OCI-LY3 (cell line): Measurements from ENCODE around the gene PRDM16.

Source experiments
- EZH2phosphoT487 ChIP-seq: fragments of 200-600 bp; shearing (Covaris generic); IDR thresholded peaks from 2 replicates; pipeline ENCODE4 v1.6.1; 2018; ENCODE audit warnings: antibody characterized with exemption, mixed run types, low read depth
- TF ChIP-seq, protein P1 (sequence below): fragments of 200-600, 300-600 bp; sonication (generic); IDR thresholded peaks from 2 replicates; pipeline ENCODE4 v1.5.1; 2014; ENCODE audit warnings: antibody characterized with exemption, low read length, low read depth

DNA sequence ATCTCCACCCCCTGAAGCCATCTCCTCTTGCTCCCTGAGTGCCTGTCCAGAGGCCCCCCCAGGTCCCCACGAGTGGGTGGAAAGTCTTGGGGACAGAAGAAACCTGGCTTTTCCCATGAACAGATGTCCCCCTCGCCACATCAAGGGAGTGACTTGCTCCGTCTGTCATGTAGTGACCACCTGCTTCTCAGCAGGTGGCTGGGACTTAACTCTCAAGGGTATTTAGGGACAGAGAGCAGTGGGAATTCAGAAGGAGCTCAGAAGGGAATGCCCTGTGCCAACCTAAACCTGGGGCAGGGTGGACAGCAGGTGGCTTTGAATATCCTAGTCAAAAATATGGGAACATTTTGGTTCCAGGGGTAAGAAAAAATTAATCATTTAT lies 139.8 kb downstream of the PRDM16 start:
- TF ChIP-seq, protein P1, sequence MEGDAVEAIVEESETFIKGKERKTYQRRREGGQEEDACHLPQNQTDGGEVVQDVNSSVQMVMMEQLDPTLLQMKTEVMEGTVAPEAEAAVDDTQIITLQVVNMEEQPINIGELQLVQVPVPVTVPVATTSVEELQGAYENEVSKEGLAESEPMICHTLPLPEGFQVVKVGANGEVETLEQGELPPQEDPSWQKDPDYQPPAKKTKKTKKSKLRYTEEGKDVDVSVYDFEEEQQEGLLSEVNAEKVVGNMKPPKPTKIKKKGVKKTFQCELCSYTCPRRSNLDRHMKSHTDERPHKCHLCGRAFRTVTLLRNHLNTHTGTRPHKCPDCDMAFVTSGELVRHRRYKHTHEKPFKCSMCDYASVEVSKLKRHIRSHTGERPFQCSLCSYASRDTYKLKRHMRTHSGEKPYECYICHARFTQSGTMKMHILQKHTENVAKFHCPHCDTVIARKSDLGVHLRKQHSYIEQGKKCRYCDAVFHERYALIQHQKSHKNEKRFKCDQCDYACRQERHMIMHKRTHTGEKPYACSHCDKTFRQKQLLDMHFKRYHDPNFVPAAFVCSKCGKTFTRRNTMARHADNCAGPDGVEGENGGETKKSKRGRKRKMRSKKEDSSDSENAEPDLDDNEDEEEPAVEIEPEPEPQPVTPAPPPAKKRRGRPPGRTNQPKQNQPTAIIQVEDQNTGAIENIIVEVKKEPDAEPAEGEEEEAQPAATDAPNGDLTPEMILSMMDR: no peak
- TF ChIP-seq EZH2phosphoT487: no peak
